Measurements from ENCODE around the gene ZNF548.

- TF ChIP-seq CTCF (IDR thresholded peaks at IDR 0.05; ENCODE audit: insufficient read depth, low read depth, low read length) (no peak), EZH2 (IDR thresholded peaks at IDR 0.05; ENCODE audit: insufficient read depth, low read length) (no peak)
Observed at GRCh38 chr19:57421037-57421436, 31.4 kb downstream of the ZNF548 start.

Measured in astrocyte (in vitro differentiated cells and primary cell).